DOHH2 (cell line): Measurements from ENCODE around the gene ROPN1B.

ENCODE experiments used
- EZH2phosphoT487 ChIP-seq: fragments of 200-600 bp; sonication (generic); IDR thresholded peaks from 2 replicates; pipeline ENCODE4 v1.6.1; 2017; ENCODE audit warnings: borderline replicate concordance, mild to moderate bottlenecking, antibody characterized with exemption, low read length, moderate library complexity, mixed read lengths
- TF ChIP-seq, protein P1 (sequence below): fragments of 200-600 bp; sonication (generic); IDR thresholded peaks from one replicate; pipeline ENCODE4 v1.5.1; 2014; ENCODE audit warnings: antibody characterized with exemption, mild to moderate bottlenecking, low read depth, low read length; ENCODE audit not compliant: poor library complexity, severe bottlenecking

DNA sequence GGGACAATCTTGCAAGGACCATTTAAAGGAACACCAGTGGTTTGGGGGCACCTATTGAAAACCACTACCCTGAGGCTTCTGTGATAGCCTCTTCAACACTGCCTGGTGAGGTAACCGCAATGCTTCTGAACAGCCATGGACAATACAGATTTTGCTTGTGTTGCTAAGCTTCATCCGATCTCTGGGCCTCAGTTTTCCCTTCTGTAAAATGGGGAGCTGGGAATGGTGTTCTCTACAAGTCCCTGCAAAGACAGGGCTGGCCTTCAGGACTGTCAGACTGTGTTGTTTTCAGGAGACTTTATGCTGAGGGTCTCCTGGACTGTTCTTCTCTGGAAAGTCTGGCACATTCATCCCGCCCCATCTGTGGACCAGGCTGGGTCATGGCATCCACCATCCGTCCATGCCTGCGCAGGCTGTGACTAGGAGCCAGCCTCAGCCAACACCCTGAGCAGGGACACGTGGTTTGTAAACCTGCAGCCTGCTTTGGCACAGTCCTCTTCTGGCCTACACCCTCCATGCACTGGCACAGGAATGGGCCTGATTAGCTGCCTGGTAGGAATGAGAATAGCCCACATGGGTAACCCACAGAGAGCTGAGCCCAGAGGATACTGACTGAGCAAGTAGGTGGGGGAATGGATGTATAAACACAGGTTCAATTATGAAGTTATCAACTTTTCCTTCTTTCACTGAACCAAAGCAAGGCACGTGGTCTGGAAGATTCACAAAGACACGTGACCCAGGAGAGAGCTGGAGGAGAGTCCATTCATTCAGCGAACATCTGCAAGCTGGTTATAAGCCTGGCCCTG is 55.3 kb downstream of the ROPN1B start:
- TF ChIP-seq, protein P1, sequence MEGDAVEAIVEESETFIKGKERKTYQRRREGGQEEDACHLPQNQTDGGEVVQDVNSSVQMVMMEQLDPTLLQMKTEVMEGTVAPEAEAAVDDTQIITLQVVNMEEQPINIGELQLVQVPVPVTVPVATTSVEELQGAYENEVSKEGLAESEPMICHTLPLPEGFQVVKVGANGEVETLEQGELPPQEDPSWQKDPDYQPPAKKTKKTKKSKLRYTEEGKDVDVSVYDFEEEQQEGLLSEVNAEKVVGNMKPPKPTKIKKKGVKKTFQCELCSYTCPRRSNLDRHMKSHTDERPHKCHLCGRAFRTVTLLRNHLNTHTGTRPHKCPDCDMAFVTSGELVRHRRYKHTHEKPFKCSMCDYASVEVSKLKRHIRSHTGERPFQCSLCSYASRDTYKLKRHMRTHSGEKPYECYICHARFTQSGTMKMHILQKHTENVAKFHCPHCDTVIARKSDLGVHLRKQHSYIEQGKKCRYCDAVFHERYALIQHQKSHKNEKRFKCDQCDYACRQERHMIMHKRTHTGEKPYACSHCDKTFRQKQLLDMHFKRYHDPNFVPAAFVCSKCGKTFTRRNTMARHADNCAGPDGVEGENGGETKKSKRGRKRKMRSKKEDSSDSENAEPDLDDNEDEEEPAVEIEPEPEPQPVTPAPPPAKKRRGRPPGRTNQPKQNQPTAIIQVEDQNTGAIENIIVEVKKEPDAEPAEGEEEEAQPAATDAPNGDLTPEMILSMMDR: no peak
- no peak for TF ChIP-seq EZH2phosphoT487
